ENCODE data around the gene TRIM69. TPM values are rescaled to one million over a fixed set of nuclear protein-coding genes. Genes with fewer than 3 reads are reported as not detected.
A peak's percentile ranks its signal among the peaks of the same experiment; 100 is the strongest.

The TRIM69 gene
- total RNA-seq, 2 donors from 2014 or later: 5.7 to 13.1 TPM

GRCh38 chr15:44722011-44722410, 14.3 kb upstream of the TRIM69 start:
- Histone ChIP-seq H3K27me3 (ENCODE audit: control insufficient read depth, insufficient read depth, low read length, poor library complexity, severe bottlenecking) (no peaks in the 10 kb centered on the region), H3K9ac (ENCODE audit: extremely low read depth, low read length, poor library complexity, severe bottlenecking) (no peak overlapping the region), H3K36me3 (ENCODE audit: control insufficient read depth, insufficient read depth, low read length) (peaks cover 11% of the 10 kb centered on the region), H3K4me3 (ENCODE audit: low read length) (no peak overlapping the region), H3K27ac (ENCODE audit: low read depth, low read length) (no peak overlapping the region), H3K4me1 (ENCODE audit: control insufficient read depth, insufficient read depth, low read length) (no peaks in the 10 kb centered on the region), H3K9me3 (ENCODE audit: control insufficient read depth, low read length) (no peaks in the 10 kb centered on the region)
- Mint-ChIP-seq H3K4me1 (peaks cover 11% of the 10 kb centered on the region), H3K27me3 (ENCODE audit: insufficient read depth) (no peaks in the 10 kb centered on the region), H3K27ac (no peak overlapping the region), H3K4me3 (no peak overlapping the region), H3K9me3 (no peaks in the 10 kb centered on the region), H3K36me3 (ENCODE audit: low read depth) (peaks cover 3% of the 10 kb centered on the region)
- no peak for DNase-seq
- TF ChIP-seq CTCF (conservative IDR thresholded peaks at IDR 0.05): no peak
- WGBS, 2 experiments (ENCODE audit: insufficient coverage in 1 of 2, insufficient read length in 1 of 2): 86% methylated on average over 2 of the region's 2 CpGs

- TF ChIP-seq CTCF (conservative IDR thresholded peaks at IDR 0.05): no peak
- 83 to 86% methylated on average over 5 to 7 of the region's 7 CpGs for WGBS, 2 experiments (ENCODE audit: insufficient coverage in 1 of 2, insufficient read length in 1 of 2)
- Histone ChIP-seq H3K4me3 (ENCODE audit: low read length) (no peak overlapping the region), H3K27ac (ENCODE audit: low read depth, low read length) (no peak overlapping the region), H3K9me3 (ENCODE audit: control insufficient read depth, low read length) (no peaks in the 10 kb centered on the region), H3K4me1 (ENCODE audit: control insufficient read depth, insufficient read depth, low read length) (no peaks in the 10 kb centered on the region), H3K27me3 (ENCODE audit: control insufficient read depth, insufficient read depth, low read length, poor library complexity, severe bottlenecking) (no peaks in the 10 kb centered on the region), H3K36me3 (ENCODE audit: control insufficient read depth, insufficient read depth, low read length) (no peaks in the 10 kb centered on the region), H3K9ac (ENCODE audit: extremely low read depth, low read length, poor library complexity, severe bottlenecking) (no peak overlapping the region)
- H3K27ac Mint-ChIP-seq: peak overlapping the region; percentile 81
- no peaks in the 10 kb centered on the region for H3K27me3 Mint-ChIP-seq (ENCODE audit: insufficient read depth)
- DNase-seq: no peak
- peaks cover 10% of the 10 kb centered on the region for H3K4me1 Mint-ChIP-seq
- H3K9me3 Mint-ChIP-seq: no peaks in the 10 kb centered on the region
- H3K36me3 Mint-ChIP-seq (ENCODE audit: low read depth): no peaks in the 10 kb centered on the region
- H3K4me3 Mint-ChIP-seq: no peak overlapping the region
Observed at GRCh38 chr15:44726136-44726535, 10.2 kb upstream of the TRIM69 start.

GRCh38 chr15:44726568-44727484, 9.5 kb upstream of the TRIM69 start:
- 63 to 71% methylated on average over 3 to 5 of the region's 5 CpGs for WGBS, 2 experiments (ENCODE audit: insufficient coverage in 1 of 2, insufficient read length in 1 of 2)
- H3K4me3 Mint-ChIP-seq: no peak overlapping the region
- DNase-seq: peak; percentile 71
- Histone ChIP-seq H3K4me1 (ENCODE audit: control insufficient read depth, insufficient read depth, low read length) (no peaks in the 10 kb centered on the region), H3K9me3 (ENCODE audit: control insufficient read depth, low read length) (no peaks in the 10 kb centered on the region), H3K9ac (ENCODE audit: extremely low read depth, low read length, poor library complexity, severe bottlenecking) (no peak overlapping the region), H3K27ac (ENCODE audit: low read depth, low read length) (no peak overlapping the region), H3K27me3 (ENCODE audit: control insufficient read depth, insufficient read depth, low read length, poor library complexity, severe bottlenecking) (no peaks in the 10 kb centered on the region), H3K36me3 (ENCODE audit: control insufficient read depth, insufficient read depth, low read length) (no peaks in the 10 kb centered on the region), H3K4me3 (ENCODE audit: low read length) (no peak overlapping the region)
- peaks cover 10% of the 10 kb centered on the region for H3K4me1 Mint-ChIP-seq
- TF ChIP-seq CTCF (conservative IDR thresholded peaks at IDR 0.05): no peak
- H3K36me3 Mint-ChIP-seq (ENCODE audit: low read depth): no peaks in the 10 kb centered on the region
- peak overlapping the region; percentile 81 for H3K27ac Mint-ChIP-seq
- no peaks in the 10 kb centered on the region for H3K9me3 Mint-ChIP-seq
- H3K27me3 Mint-ChIP-seq (ENCODE audit: insufficient read depth): no peaks in the 10 kb centered on the region
